Measurements from ENCODE around the gene DDX27. TPM values are rescaled to one million over a fixed set of nuclear protein-coding genes. Genes with fewer than 3 reads are reported as not detected.

DDX27 gene
- total RNA-seq, 2 experiments from 2014 or later = 38.3 to 38.6 TPM

DNA sequence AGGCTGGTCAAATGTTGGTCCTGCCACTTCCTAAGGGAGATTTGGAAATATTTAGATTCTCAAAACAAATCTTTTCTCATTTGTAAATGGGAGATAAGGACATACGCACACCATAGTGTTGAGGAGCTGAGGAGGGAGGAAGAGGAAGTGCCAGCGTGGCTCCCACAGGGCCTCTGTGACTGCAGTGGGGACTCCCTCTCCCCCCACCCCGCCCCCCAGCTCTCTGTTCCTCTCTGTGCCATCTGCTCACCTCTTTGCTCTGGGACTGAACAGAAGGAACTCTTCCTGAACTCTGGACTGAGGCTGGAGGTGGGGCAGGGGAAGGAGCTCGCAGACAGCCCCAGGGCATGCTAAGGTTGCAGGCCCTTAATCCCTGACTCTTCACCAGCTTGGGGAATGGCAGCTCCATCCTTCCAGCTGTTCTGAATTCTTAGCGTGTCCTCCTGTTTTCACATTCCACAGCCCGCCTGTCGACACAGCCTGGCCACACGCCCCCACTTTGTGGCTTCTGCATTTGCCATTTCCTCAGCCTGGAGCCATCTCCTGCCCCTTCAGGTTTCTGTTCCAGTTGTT is 11.4 kb downstream of the DDX27 start:
- DNase-seq (no peak), ATAC-seq (no peak)
- H3K4me1 Mint-ChIP-seq (ENCODE audit: low read depth) = peaks cover 14% of the 10 kb centered on the region
- POLR2A ChIA-PET = no interaction called here
- CTCF ChIA-PET = interaction anchor here (0.7 to 4.2 kb wide), 2 partner anchors 14 to 15 kb away, joined by 3 to 18 read pairs; no protein-coding TSS in a partner anchor
- H3K27ac Mint-ChIP-seq = no peak overlapping the region
- H3K9me3 Mint-ChIP-seq (ENCODE audit: insufficient read depth) = no peaks in the 10 kb centered on the region
- no peak overlapping the region for H3K4me3 Mint-ChIP-seq
- no peaks in the 10 kb centered on the region for H3K27me3 Mint-ChIP-seq (ENCODE audit: low read depth)
- peaks cover 55% of the 10 kb centered on the region for H3K36me3 Mint-ChIP-seq (ENCODE audit: low read depth)

DNA sequence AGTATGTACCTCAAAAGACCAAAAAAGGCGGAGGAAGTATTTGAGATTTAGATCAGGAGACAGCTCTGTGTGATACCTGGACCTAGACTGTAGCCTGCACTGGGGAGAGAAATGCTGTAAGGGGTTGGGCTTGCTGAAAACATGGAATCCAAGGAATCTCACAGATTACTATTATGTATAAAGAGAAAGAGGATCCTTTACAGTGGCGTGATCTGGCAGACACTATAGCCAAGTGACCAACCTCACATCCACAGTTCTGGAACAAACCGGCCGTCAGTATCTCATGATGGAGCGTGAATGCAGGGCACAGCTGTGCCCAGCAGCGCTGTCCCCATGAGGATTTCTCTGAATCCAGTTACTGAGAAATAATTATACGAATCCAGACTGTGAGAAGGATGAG is 12.3 kb downstream of the DDX27 start:
- POLR2A ChIA-PET = no interaction called here
- DNase-seq (no peak), ATAC-seq (no peak)
- peaks cover 53% of the 10 kb centered on the region for H3K36me3 Mint-ChIP-seq (ENCODE audit: low read depth)
- no peaks in the 10 kb centered on the region for H3K27me3 Mint-ChIP-seq (ENCODE audit: low read depth)
- H3K9me3 Mint-ChIP-seq (ENCODE audit: insufficient read depth) = no peaks in the 10 kb centered on the region
- H3K27ac Mint-ChIP-seq = peak overlapping the region; percentile 52
- H3K4me1 Mint-ChIP-seq (ENCODE audit: low read depth) = peaks cover 14% of the 10 kb centered on the region
- CTCF ChIA-PET = interaction anchor here (0.7 to 4.2 kb wide), 2 partner anchors 15 kb away, joined by 3 to 18 read pairs; no protein-coding TSS in a partner anchor
- no peak overlapping the region for H3K4me3 Mint-ChIP-seq

DNA sequence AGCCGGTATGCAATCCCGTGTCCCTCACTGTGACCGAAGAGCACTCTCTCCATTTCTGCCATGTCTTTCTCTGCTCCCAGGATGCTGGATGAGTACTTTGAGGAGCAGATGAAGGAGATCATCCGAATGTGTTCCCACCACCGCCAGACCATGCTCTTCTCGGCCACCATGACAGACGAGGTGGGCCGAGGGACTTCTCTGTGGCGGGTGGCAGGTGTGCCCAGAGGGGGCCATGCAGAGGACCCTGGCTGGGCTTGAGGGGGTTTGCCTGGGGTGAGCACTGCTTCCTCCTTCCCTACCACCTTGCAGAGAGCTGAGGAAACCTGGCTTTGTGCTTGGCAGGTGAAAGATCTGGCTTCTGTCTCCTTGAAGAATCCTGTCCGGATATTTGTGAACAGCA is 14.0 kb downstream of the DDX27 start:
- no peak overlapping the region for H3K4me3 Mint-ChIP-seq
- no peaks in the 10 kb centered on the region for H3K9me3 Mint-ChIP-seq (ENCODE audit: insufficient read depth)
- no peak overlapping the region for H3K27ac Mint-ChIP-seq
- H3K36me3 Mint-ChIP-seq (ENCODE audit: low read depth) = peaks cover 54% of the 10 kb centered on the region
- DNase-seq (no peak), ATAC-seq (no peak)
- H3K27me3 Mint-ChIP-seq (ENCODE audit: low read depth) = no peaks in the 10 kb centered on the region
- peaks cover 14% of the 10 kb centered on the region for H3K4me1 Mint-ChIP-seq (ENCODE audit: low read depth)
- POLR2A ChIA-PET = no interaction called here
- CTCF ChIA-PET = interaction anchor here (2.9 kb wide), 1 partner anchor 16 kb away, joined by 8 read pairs; no protein-coding TSS in a partner anchor

DNA sequence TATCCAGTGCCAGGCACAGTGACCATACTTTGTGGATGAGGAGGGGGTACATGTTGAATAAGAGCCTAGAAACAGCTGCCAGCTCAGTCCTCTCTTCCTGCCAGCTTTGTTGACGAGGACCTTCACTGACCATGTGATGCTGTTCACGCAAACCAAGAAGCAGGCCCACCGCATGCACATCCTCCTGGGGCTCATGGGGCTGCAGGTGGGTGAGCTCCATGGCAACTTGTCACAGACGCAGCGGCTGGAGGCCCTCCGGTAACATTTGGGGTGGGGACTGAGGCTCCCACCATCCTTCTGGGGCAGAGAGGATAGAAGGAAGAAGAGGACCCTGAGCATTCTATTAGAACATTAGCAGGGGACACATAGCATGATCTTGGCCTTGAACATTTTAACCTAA is 15.6 kb downstream of the DDX27 start:
- DNase-seq (no peak), ATAC-seq (no peak)
- Mint-ChIP-seq H3K4me3 (no peak overlapping the region), H3K9me3 (ENCODE audit: insufficient read depth) (no peaks in the 10 kb centered on the region), H3K36me3 (ENCODE audit: low read depth) (peaks cover 59% of the 10 kb centered on the region), H3K27me3 (ENCODE audit: low read depth) (no peaks in the 10 kb centered on the region), H3K27ac (no peak overlapping the region), H3K4me1 (ENCODE audit: low read depth) (peaks cover 14% of the 10 kb centered on the region)
- ChIA-PET CTCF (interaction anchor here (2.9 kb wide), 1 partner anchor 18 kb away, joined by 8 read pairs; no protein-coding TSS in a partner anchor), POLR2A (interaction anchor here (1.2 kb wide), 1 partner anchor 46 kb away, joined by 3 read pairs; no protein-coding TSS in a partner anchor)

- Mint-ChIP-seq H3K27me3 (ENCODE audit: low read depth) (no peaks in the 10 kb centered on the region), H3K4me1 (ENCODE audit: low read depth) (no peaks in the 10 kb centered on the region), H3K4me3 (no peak overlapping the region), H3K9me3 (ENCODE audit: insufficient read depth) (no peaks in the 10 kb centered on the region), H3K27ac (no peak overlapping the region), H3K36me3 (ENCODE audit: low read depth) (peaks cover 52% of the 10 kb centered on the region)
- POLR2A ChIA-PET = no interaction called here
- ATAC-seq (no peak), DNase-seq (no peak)
- CTCF ChIA-PET = interaction anchor here (2.6 kb wide), 1 partner anchor 10 kb away, joined by 14 read pairs; no protein-coding TSS in a partner anchor
Observed at GRCh38 chr20:49236301-49236700, 17.1 kb downstream of the DDX27 start.

DNA sequence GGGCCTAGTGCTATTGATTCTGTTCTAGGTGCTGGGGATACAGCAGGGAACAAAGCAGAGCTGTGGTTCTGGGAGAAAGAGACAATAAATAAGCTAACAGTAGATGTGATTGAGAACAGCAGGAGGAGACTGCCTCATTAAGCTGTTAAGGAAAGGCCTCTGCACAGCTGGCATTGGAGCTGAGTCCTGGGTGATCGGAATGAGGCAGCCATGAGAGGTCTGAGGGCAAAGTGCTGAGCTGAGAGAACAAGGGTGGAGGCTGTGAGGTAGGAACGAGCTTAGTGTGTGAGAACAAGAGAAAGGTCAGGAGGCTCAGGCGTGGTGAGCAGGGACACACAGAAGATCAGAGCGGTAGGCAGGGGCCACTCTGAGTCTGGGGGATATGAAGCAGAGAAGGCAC is 18.3 kb downstream of the DDX27 start:
- ChIA-PET CTCF (interaction anchor here (0.8 to 2.6 kb wide), 3 partner anchors 9 to 105 kb away, joined by 4 to 14 read pairs (median 6); no protein-coding TSS in a partner anchor), POLR2A (interaction anchor here (0.7 kb wide), 1 partner anchor 36 kb away, joined by 3 read pairs; no protein-coding TSS in a partner anchor)
- Mint-ChIP-seq H3K27me3 (ENCODE audit: low read depth) (no peaks in the 10 kb centered on the region), H3K9me3 (ENCODE audit: insufficient read depth) (no peaks in the 10 kb centered on the region), H3K4me1 (ENCODE audit: low read depth) (no peaks in the 10 kb centered on the region), H3K27ac (peak overlapping the region; percentile 65), H3K4me3 (no peak overlapping the region), H3K36me3 (ENCODE audit: low read depth) (peaks cover 60% of the 10 kb centered on the region)
- DNase-seq (no peak), ATAC-seq (no peak)

DNA sequence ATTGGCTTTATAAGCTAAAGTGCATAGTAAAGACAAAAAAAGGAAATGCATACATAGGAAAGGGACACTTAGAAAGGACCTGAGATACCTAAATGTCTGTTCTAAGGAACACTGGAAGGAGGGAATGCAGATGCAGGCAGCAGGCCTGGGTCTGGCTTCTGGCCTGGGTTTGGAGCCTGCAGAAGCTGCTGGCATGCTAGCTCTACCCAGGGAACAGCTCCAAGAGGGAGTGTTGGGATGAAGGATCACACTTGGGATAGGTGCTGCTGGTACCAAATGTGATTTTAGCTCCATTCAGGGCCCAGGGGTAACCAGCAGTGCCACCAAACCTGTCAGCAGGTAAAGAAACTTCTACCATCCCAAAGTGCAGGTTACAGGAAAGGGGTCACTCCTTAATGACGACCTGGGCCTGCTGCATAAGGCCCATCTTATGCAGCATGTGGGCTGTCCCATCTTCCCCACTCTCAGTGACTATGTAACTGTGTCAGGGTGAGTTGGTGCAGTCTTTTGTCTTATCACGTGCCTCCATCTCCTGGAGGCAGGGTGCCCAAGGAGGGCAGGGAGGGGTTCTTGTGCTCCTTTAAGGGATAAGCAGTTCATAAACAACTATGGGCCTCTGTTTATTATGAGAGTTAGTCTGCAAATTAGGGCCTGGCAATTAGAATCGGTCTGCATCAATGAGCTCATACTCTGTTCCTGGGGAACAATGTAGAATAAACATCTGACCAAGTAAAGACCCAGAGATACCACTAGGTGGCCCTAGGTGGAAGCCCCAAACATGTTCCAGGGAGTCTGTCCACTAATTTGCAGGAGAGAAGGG is 26.9 kb downstream of the DDX27 start:
- Mint-ChIP-seq H3K36me3 (ENCODE audit: low read depth) (peaks cover 67% of the 10 kb centered on the region), H3K27me3 (ENCODE audit: low read depth) (no peaks in the 10 kb centered on the region), H3K4me3 (no peak overlapping the region), H3K9me3 (ENCODE audit: insufficient read depth) (no peaks in the 10 kb centered on the region), H3K4me1 (ENCODE audit: low read depth) (no peaks in the 10 kb centered on the region), H3K27ac (peak overlapping the region; percentile 9)
- POLR2A ChIA-PET = no interaction called here
- DNase-seq = peak; percentile 38
- CTCF ChIA-PET = interaction anchor here (0.6 to 2.8 kb wide), 20 partner anchors 8 to 234 kb away, joined by 3 to 19 read pairs (median 4); partner anchors contain the start of gene ZNFX1
- ATAC-seq = peak; percentile 68

GRCh38 chr20:49247169-49247723 is 28.0 kb downstream of the DDX27 start:
- Mint-ChIP-seq H3K9me3 (ENCODE audit: insufficient read depth) (no peaks in the 10 kb centered on the region), H3K4me3 (no peak overlapping the region), H3K27me3 (ENCODE audit: low read depth) (no peaks in the 10 kb centered on the region), H3K36me3 (ENCODE audit: low read depth) (peaks cover 65% of the 10 kb centered on the region), H3K4me1 (ENCODE audit: low read depth) (no peaks in the 10 kb centered on the region), H3K27ac (no peak overlapping the region)
- ATAC-seq (no peak), DNase-seq (no peak)
- ChIA-PET CTCF (interaction anchor here (0.8 to 2.8 kb wide), 11 partner anchors 10 to 114 kb away, joined by 3 to 19 read pairs (median 6); partner anchors contain the start of gene ZNFX1), POLR2A (interaction anchor here (1.1 kb wide), 1 partner anchor 237 kb away, joined by 3 read pairs; no protein-coding TSS in a partner anchor)

- CTCF ChIA-PET = interaction anchor here (1.3 to 2.8 kb wide), 4 partner anchors 10 to 115 kb away, joined by 4 to 19 read pairs (median 10); no protein-coding TSS in a partner anchor
- POLR2A ChIA-PET = interaction anchor here (1.1 kb wide), 2 partner anchors 144 to 236 kb away, joined by 3 read pairs; no protein-coding TSS in a partner anchor
- no peak overlapping the region for H3K27ac Mint-ChIP-seq
- DNase-seq = no peak
- ATAC-seq = no peak
- no peaks in the 10 kb centered on the region for H3K9me3 Mint-ChIP-seq (ENCODE audit: insufficient read depth)
- H3K4me3 Mint-ChIP-seq = no peak overlapping the region
- H3K36me3 Mint-ChIP-seq (ENCODE audit: low read depth) = peaks cover 66% of the 10 kb centered on the region
- no peaks in the 10 kb centered on the region for H3K27me3 Mint-ChIP-seq (ENCODE audit: low read depth)
- H3K4me1 Mint-ChIP-seq (ENCODE audit: low read depth) = no peaks in the 10 kb centered on the region
Observed at GRCh38 chr20:49247792-49248191, 28.6 kb downstream of the DDX27 start.

DNA sequence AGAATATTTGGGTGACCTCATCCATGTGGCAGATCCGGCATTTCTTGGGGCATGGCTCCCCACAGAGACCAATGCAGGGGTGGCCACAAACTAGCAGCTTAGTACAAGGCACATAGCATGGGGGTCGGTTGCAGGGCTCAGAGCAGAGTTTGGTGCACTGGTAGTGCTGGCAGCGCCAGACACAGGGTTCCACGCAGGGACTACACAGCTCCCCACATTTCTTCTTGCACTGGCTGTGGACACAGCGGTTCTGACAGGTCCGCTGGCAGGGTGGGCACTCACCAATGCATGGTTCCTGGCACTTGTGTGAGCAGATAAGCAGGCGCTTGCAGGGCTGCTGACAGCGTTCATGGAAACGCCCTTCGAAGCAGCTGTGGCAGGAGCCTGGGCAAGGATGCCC is 29.1 kb downstream of the DDX27 start:
- Mint-ChIP-seq H3K27ac (no peak overlapping the region), H3K9me3 (ENCODE audit: insufficient read depth) (no peaks in the 10 kb centered on the region), H3K4me1 (ENCODE audit: low read depth) (no peaks in the 10 kb centered on the region), H3K27me3 (ENCODE audit: low read depth) (no peaks in the 10 kb centered on the region), H3K36me3 (ENCODE audit: low read depth) (peaks cover 68% of the 10 kb centered on the region), H3K4me3 (no peak overlapping the region)
- POLR2A ChIA-PET = interaction anchor here (1.1 kb wide), 2 partner anchors 145 to 236 kb away, joined by 3 read pairs; no protein-coding TSS in a partner anchor
- no peak for ATAC-seq
- CTCF ChIA-PET = interaction anchor here (1.3 to 2.5 kb wide), 3 partner anchors 31 to 115 kb away, joined by 4 to 19 read pairs (median 6); no protein-coding TSS in a partner anchor
- DNase-seq = no peak

DNA sequence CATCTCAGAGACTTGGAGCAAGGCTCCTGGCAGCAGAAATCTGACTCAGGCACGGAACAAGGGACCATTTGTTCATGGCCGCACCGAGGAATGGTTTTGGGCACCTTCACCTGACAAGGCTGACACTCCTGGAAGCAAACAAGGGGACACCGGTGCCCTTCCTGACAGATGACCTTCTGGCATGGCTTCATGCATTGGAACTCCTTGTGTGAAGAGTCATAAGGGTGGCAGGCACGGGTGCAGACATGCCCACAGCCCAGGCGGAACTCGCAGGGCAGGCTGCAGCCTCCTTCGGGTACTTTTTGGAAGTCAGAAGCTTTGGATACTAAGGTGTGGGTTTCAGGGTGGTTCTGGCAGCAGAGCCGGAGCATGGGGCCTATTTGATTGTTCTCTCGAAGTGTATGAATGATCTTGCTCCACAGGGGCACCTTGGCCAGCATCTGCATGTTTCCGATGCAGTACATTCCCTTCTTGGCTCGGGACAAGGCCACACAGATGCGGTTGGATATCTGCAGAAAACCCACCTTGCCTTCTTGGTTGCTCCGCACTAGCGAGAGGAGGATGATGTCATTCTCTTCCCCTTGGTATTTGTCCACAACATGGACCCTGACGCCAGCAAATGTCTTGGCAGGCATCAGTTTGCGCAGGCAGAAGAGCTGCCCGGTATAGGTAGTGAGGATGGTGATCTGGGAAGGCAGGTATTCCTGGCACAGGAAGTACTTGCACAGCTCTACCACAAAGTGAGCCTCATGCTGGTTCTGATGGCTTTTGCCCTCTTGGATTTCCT is 29.9 kb downstream of the DDX27 start:
- ChIA-PET POLR2A (interaction anchor here (0.9 to 1.1 kb wide), 2 partner anchors 30 to 146 kb away, joined by 3 read pairs; no protein-coding TSS in a partner anchor), CTCF (no interaction called here)
- no peak for ATAC-seq
- H3K4me1 Mint-ChIP-seq (ENCODE audit: low read depth) = no peaks in the 10 kb centered on the region
- peaks cover 66% of the 10 kb centered on the region for H3K36me3 Mint-ChIP-seq (ENCODE audit: low read depth)
- H3K4me3 Mint-ChIP-seq = no peak overlapping the region
- no peak overlapping the region for H3K27ac Mint-ChIP-seq
- no peak for DNase-seq
- no peaks in the 10 kb centered on the region for H3K9me3 Mint-ChIP-seq (ENCODE audit: insufficient read depth)
- no peaks in the 10 kb centered on the region for H3K27me3 Mint-ChIP-seq (ENCODE audit: low read depth)

Data from activated CD8-positive, alpha-beta T cell treated with anti-CD3 and anti-CD28 coated beads, Interleukin-2, amount 10 ng/mL, durations not matched to agents 7 days and 5 days (primary cell).